Mammary epithelial cell (primary cell): ENCODE data around the gene CTDSPL.

ENCODE experiments used
- EZH2 ChIP-seq: IDR thresholded peaks from 2 replicates; pipeline ENCODE4 v1.6.1; 2012; ENCODE audit warnings: low read length, inconsistent platforms, borderline replicate concordance
- TF ChIP-seq, protein P1 (sequence below), 2 donors: IDR thresholded peaks in 1 of 2; conservative IDR thresholded peaks in 1 of 2; 2 replicates each; pipeline ENCODE4 v1.5.1; 2011 to 2012; ENCODE audit warnings: inconsistent platforms in 2 of 2, low read length in 2 of 2, mild to moderate bottlenecking in 2 of 2, control low read depth in 1 of 2, low read depth in 1 of 2; ENCODE audit not compliant: insufficient read depth in 1 of 2; ENCODE audit errors: extremely low read depth in 1 of 2

DNA sequence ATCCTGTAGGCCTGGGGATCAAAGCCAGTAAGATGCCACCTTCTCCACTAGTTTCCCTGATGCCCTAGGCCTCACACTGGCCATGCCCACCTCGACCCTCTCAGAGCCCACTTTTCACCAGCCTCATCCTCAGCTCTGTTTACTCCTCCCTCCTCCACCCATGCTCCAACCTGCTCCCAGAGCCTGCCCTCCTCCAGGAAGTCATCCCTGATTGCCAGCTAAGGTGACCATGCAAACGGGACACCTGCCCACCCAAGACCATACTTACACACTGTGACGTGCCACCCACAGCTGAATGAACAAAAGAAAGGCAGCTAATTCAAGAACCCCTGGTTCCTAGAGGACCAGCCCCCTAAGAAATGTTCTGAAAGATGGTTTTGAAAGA, 158.7 kb downstream of the CTDSPL start:
- TF ChIP-seq EZH2, result no peak
- TF ChIP-seq, protein P1, sequence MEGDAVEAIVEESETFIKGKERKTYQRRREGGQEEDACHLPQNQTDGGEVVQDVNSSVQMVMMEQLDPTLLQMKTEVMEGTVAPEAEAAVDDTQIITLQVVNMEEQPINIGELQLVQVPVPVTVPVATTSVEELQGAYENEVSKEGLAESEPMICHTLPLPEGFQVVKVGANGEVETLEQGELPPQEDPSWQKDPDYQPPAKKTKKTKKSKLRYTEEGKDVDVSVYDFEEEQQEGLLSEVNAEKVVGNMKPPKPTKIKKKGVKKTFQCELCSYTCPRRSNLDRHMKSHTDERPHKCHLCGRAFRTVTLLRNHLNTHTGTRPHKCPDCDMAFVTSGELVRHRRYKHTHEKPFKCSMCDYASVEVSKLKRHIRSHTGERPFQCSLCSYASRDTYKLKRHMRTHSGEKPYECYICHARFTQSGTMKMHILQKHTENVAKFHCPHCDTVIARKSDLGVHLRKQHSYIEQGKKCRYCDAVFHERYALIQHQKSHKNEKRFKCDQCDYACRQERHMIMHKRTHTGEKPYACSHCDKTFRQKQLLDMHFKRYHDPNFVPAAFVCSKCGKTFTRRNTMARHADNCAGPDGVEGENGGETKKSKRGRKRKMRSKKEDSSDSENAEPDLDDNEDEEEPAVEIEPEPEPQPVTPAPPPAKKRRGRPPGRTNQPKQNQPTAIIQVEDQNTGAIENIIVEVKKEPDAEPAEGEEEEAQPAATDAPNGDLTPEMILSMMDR (conservative IDR thresholded peaks at IDR 0.05 in 1 of 2, IDR thresholded peaks at IDR 0.05 in 1 of 2; ENCODE audit: extremely low read depth in 1 of 2, insufficient read depth in 1 of 2, low read depth in 1 of 2, low read length in 2 of 2), result no peak
